Lower leg skin (tissue), 4 donors: ENCODE results near the gene TNP1. TPM values are rescaled to one million over a fixed set of nuclear protein-coding genes. Genes with fewer than 3 reads are reported as not detected.

ENCODE experiments used
- DNase-seq, 2 donors: peaks; one replicate each; pipeline ENCODE4 v3.0.0-alpha.2; 2019; ENCODE audit warnings: low spot score in 2 of 2
- H3K4me3 ChIP-seq: fragments of 200-600 bp; sonication (generic); 2 replicates; pipeline ENCODE4 v1.5.1; 2017; ENCODE audit warnings: mild to moderate bottlenecking, low read depth; ENCODE audit not compliant: poor library complexity, severe bottlenecking
- POLR2A ChIP-seq, 2 donors: fragments of 450-650 bp; IDR thresholded peaks; one replicate each; pipeline ENCODE4 v1.6.1; 2016 to 2017; ENCODE audit warnings: antibody characterized with exemption in 2 of 2, mild to moderate bottlenecking in 1 of 2, moderate library complexity in 1 of 2
- WGBS, 2 donors: methylation state at CpG; one replicate each; pipeline ENCODE4 v1.1.5; 2018; 5-methylcytosine and 5-hydroxymethylcytosine counted together
- intact Hi-C: fragments of 100-400 bp; cut with DNase I; formaldehyde crosslinking; loops from one replicate; pipeline ENCODE4 v1.15.0; 2023; ENCODE audit warnings: low total_unique reads
- total RNA-seq, 4 donors: library from RNA; depleted of rRNA; stranded (reverse); fragments of >200 nt; gene quantifications; one replicate each; pipeline ENCODE4 v1.1.0, GENCODE V29; 2016
- TF ChIP-seq, protein P1 (sequence below), 3 donors: fragments of 450-650 bp; IDR thresholded peaks; one replicate each; pipeline ENCODE4 v1.5.1; 2016; ENCODE audit warnings: antibody characterized with exemption in 3 of 3, mild to moderate bottlenecking in 3 of 3, moderate library complexity in 2 of 3

Gene TNP1
- total RNA-seq, 4 donors from 2014 or later: not detected

DNA sequence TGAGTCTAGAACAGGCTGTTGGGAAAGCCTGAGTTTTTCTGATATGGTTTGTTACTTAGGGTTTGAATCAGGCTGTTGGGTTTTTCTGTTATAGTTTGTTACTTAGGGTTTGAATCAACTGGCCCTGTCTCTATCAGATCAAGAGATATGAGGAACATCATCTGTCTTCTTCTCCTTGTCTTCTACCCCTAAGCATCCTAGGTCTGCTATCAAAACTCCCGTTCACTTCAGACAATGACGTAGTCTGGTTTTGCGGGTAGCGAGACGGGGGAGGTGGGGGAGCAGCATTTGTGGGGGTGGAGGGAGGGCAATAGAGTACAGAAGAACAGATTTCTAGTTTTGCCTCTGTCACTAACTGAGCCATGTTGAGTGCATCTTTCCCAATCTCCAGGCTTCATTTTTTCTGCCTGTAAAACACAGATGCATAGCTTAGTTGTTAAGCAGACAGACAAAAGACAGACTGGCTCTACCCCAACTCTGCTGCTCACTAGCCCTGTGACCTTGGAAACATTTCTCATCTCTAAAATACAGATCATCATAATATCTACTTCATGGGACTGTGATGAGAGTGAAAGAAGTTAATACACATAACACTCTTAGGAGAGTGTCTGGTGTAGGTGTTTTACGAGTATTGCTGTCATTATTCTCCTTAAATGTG is 9.1 kb downstream of the TNP1 start:
- intact Hi-C loops: no loop called here
- 91 to 92% methylated on average over 6 of the region's 6 CpGs for WGBS, 2 donors

DNA sequence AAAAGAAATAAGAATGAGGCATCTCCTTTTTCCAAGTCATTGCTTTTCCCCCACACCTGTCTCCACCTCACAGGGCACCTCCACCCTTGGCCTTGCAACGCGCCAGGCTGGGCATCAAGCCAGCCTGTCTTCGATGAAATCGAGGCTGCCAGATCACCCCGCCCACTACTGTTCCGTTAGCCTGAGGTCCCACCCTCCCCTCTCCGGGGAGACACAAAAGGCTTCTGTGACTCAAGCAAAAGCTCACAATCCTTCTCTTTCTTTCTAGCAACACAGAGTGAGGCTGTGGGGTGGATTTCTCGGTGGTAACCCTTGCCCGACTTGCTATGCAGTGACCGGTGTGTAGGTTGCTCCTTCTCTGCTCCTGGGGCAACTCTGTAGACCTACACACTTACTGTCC is 9.9 kb downstream of the TNP1 start:
- WGBS, 2 donors: 25 to 32% methylated on average over 10 of the region's 10 CpGs
- DNase-seq: peak; percentile 62 to 89
- intact Hi-C loops: no loop called here
- H3K4me3 ChIP-seq: no peak overlapping the region
- no peak for TF ChIP-seq POLR2A (IDR thresholded peaks at IDR 0.05)
- TF ChIP-seq, protein P1, sequence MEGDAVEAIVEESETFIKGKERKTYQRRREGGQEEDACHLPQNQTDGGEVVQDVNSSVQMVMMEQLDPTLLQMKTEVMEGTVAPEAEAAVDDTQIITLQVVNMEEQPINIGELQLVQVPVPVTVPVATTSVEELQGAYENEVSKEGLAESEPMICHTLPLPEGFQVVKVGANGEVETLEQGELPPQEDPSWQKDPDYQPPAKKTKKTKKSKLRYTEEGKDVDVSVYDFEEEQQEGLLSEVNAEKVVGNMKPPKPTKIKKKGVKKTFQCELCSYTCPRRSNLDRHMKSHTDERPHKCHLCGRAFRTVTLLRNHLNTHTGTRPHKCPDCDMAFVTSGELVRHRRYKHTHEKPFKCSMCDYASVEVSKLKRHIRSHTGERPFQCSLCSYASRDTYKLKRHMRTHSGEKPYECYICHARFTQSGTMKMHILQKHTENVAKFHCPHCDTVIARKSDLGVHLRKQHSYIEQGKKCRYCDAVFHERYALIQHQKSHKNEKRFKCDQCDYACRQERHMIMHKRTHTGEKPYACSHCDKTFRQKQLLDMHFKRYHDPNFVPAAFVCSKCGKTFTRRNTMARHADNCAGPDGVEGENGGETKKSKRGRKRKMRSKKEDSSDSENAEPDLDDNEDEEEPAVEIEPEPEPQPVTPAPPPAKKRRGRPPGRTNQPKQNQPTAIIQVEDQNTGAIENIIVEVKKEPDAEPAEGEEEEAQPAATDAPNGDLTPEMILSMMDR (IDR thresholded peaks at IDR 0.05): no peak

More for the DNA sequence above, 9.1 kb downstream of the TNP1 start:
- no peak for TF ChIP-seq POLR2A (IDR thresholded peaks at IDR 0.05)
- TF ChIP-seq, protein P1 (IDR thresholded peaks at IDR 0.05): no peak
- H3K4me3 ChIP-seq: no peak overlapping the region
- no peak for DNase-seq

DNA sequence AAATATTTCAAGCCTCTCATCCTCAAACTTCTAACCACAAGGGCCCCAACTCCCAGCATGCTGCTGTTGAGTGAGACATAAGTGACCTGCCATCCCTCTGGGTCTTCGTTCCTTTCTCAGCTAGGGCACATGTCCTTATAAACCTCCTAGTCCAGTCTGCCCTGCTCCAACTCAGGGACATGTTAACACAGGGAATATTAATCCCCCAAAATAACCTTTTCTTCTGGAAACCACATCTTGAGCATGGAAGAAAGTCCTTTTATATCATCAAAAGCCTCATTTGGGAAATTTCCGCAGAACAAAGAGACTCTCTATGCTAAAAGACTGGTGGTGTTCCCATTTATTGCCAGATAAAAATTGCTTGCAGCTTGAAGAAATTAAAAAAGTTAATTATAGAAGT is 14.4 kb downstream of the TNP1 start:
- no peak overlapping the region for H3K4me3 ChIP-seq
- TF ChIP-seq, protein P1 (IDR thresholded peaks at IDR 0.05): no peak
- TF ChIP-seq POLR2A (IDR thresholded peaks at IDR 0.05): no peak
- DNase-seq: no peak
- WGBS, 2 donors: 67 to 70% methylated on average over 2 of the region's 2 CpGs
- intact Hi-C loops: no loop called here

DNA sequence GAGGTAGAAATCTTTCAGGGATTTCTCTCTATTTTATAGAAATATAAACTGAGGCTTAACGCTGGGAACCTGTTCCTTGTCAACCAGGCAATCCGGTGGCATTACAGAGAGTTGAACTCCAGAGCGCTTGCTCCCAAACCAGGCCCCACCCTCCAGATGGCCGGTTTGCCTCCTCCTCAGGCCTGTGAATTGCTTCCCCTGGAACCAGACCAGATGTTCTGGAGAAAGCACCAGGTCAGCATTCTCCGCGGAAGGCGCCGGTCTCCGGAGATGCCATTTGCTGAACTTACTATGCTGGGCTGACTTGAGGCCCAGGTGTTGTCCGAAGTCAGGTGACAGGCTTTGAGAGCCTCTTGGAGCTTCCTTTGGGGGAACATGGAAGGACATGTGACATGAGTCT is 17.2 kb downstream of the TNP1 start:
- intact Hi-C loops: no loop called here
- no peak overlapping the region for H3K4me3 ChIP-seq
- peak; percentile 28 to 90 for DNase-seq
- TF ChIP-seq, protein P1 (IDR thresholded peaks at IDR 0.05): no peak
- TF ChIP-seq POLR2A (IDR thresholded peaks at IDR 0.05): no peak
- 79 to 88% methylated on average over 10 of the region's 10 CpGs for WGBS, 2 donors

DNA sequence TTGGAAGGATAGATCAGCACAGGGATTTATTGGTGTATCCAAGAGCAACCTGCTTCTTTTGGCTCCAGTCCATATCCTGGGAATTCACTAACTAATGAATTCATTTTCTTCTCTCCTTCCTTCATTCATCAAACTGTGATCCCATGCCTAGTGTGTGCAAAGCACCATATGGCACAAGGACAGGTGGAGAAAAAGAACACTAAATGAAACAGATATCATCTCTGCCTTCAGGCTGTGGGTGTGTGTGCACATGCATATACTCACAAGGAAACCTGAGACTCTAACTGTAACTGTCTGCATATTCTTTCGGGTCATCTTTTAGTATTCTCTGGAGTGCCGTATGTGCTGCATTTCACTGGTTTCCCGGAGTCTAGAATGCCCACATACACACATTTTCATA is 20.2 kb downstream of the TNP1 start:
- TF ChIP-seq POLR2A (IDR thresholded peaks at IDR 0.05): no peak
- TF ChIP-seq, protein P1 (IDR thresholded peaks at IDR 0.05): no peak
- H3K4me3 ChIP-seq: no peak overlapping the region
- intact Hi-C loops: no loop called here
- WGBS, 2 donors: 53 to 64% methylated on average over 3 of the region's 3 CpGs
- DNase-seq: no peak

DNA sequence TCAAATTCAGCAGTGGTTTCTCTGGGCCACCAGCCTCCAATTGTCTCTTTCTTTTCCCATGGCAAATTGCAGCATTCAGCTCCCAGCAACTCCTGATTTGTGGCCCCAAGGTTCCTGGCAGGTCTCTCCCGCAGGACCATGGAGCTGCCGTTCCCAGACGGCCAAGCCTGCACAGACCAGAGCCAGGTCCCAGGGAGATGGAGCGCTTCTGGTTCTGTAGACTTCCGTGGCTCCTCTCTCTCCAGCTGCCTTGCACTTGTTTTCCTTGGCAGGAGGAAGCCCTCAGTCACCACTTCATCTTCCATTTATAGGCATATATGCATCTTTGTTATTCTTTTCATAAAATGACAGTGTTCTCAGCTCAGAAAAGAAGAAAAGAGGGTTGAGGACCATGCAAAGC is 21.7 kb downstream of the TNP1 start:
- intact Hi-C loops: no loop called here
- WGBS, 2 donors: 54 to 59% methylated on average over 5 of the region's 5 CpGs

More for the DNA sequence above, 21.7 kb downstream of the TNP1 start:
- no peak for DNase-seq
- no peak overlapping the region for H3K4me3 ChIP-seq
- TF ChIP-seq, protein P1 (IDR thresholded peaks at IDR 0.05): no peak
- no peak for TF ChIP-seq POLR2A (IDR thresholded peaks at IDR 0.05)
